ENCODE results near the gene BUB1B.

DNA sequence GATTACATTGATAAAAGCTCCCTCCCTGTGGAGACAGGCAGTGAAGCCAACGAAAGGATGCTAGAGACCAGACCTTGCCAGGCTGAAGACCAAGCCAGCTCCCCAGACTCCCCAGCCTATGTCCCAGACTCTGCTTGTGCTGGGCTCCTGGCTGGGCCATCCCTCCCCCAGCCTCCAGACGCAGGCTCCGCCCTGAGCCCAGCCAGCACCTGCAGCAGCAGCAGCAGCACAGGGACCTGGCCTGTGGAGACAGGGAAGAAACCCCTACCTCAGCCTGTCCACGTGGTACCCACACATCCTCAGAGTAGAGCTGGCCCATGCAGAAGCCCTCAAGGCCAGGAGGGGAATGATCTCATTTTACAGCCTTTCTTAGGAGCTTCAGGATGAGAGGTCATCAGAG, 108.7 kb downstream of the BUB1B start:
- TF ChIP-seq, protein P1, sequence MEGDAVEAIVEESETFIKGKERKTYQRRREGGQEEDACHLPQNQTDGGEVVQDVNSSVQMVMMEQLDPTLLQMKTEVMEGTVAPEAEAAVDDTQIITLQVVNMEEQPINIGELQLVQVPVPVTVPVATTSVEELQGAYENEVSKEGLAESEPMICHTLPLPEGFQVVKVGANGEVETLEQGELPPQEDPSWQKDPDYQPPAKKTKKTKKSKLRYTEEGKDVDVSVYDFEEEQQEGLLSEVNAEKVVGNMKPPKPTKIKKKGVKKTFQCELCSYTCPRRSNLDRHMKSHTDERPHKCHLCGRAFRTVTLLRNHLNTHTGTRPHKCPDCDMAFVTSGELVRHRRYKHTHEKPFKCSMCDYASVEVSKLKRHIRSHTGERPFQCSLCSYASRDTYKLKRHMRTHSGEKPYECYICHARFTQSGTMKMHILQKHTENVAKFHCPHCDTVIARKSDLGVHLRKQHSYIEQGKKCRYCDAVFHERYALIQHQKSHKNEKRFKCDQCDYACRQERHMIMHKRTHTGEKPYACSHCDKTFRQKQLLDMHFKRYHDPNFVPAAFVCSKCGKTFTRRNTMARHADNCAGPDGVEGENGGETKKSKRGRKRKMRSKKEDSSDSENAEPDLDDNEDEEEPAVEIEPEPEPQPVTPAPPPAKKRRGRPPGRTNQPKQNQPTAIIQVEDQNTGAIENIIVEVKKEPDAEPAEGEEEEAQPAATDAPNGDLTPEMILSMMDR (IDR thresholded peaks at IDR 0.05), result no peak
- no peak for TF ChIP-seq POLR2A (IDR thresholded peaks at IDR 0.05)
- no peak for TF ChIP-seq POLR2AphosphoS5 (IDR thresholded peaks at IDR 0.05)

Measured in sigmoid colon (tissue), 4 donors.